Lung (tissue), 16 donors: ENCODE measurements around the gene MIA. TPM values are rescaled to one million over a fixed set of nuclear protein-coding genes. Genes with fewer than 3 reads are reported as not detected.
"Not testable (repeated sequence)": the region's sequence is repeated elsewhere in the genome, so short reads cannot be mapped to it uniquely, and the experiment has no call there.

Experiments
- ATAC-seq: fragments of 200-7000 bp; cut with Tn5 transposase; one replicate; pipeline ENCODE4 v1.9.1; 2020; ENCODE audit warnings: moderate number of reproducible peaks; ENCODE audit not compliant: insufficient read depth, low FRiP score
- DNase-seq, 3 donors: peaks; one replicate each; pipeline ENCODE4 v3.0.0-alpha.2; 2013 to 2017
- H3K27ac ChIP-seq, 2 donors: one replicate each; pipeline ENCODE4 v1.5.1; 2013; ENCODE audit warnings: mild to moderate bottlenecking in 2 of 2, moderate library complexity in 2 of 2, control low read depth in 1 of 2, inconsistent platforms in 1 of 2, low read depth in 1 of 2, low read length in 1 of 2
- H3K27me3 ChIP-seq, 3 donors: one replicate each; pipeline ENCODE4 v1.5.1; 2013; ENCODE audit warnings: low read length in 2 of 3; ENCODE audit not compliant: control insufficient read depth in 3 of 3, insufficient read depth in 3 of 3
- H3K36me3 ChIP-seq, 4 donors: one replicate each; pipeline ENCODE4 v1.5.1; 2013; ENCODE audit warnings: low read length in 4 of 4, mild to moderate bottlenecking in 1 of 4, moderate library complexity in 1 of 4; ENCODE audit not compliant: control insufficient read depth in 4 of 4, insufficient read depth in 4 of 4
- H3K4me1 ChIP-seq, 5 donors: one replicate each; pipeline ENCODE4 v1.5.1; 2013; ENCODE audit warnings: low read length in 5 of 5, mild to moderate bottlenecking in 2 of 5, moderate library complexity in 1 of 5; ENCODE audit not compliant: control insufficient read depth in 5 of 5, insufficient read depth in 5 of 5
- H3K4me3 ChIP-seq: one replicate; pipeline ENCODE4 v1.5.1; 2013; ENCODE audit warnings: mild to moderate bottlenecking, control low read depth, moderate library complexity
- H3K9ac ChIP-seq, 2 donors: one replicate each; pipeline ENCODE4 v1.5.1; 2013; ENCODE audit warnings: low read length in 2 of 2, control low read depth in 1 of 2; ENCODE audit not compliant: insufficient read depth in 1 of 2
- H3K9me3 ChIP-seq, 4 donors: one replicate each; pipeline ENCODE4 v1.5.1; 2013; ENCODE audit warnings: low read length in 3 of 4, mild to moderate bottlenecking in 1 of 4, moderate library complexity in 1 of 4; ENCODE audit not compliant: control insufficient read depth in 4 of 4, insufficient read depth in 3 of 4
- WGBS, 2 donors: extraction: QIAGEN DNeasy Blood & Tissue Kit; methylation state at CpG; one replicate each; pipeline ENCODE4 v1.1.7; 2013; 5-methylcytosine and 5-hydroxymethylcytosine counted together
- long read RNA-seq, 5 donors: transcript quantifications; one replicate each; lab custom pipeline, GENCODE V29; 2026
- polyA plus RNA-seq, 2 donors: library from polyadenylated mRNA; stranded (reverse); fragments of 200-250 nt; gene quantifications; one replicate each; pipeline ENCODE4 v1.2.1, GENCODE V29; 2013
- total RNA-seq, 2 donors: library from RNA; depleted of rRNA in 1 of 2; stranded (reverse); fragments of >200 nt in 1 of 2; gene quantifications; one replicate each; pipeline ENCODE4 v1.2.1, GENCODE V29; 2014 to 2021
- TF ChIP-seq, protein P1 (sequence below): IDR thresholded peaks from 2 replicates; pipeline ENCODE4 v1.5.1; 2012; ENCODE audit warnings: mild to moderate bottlenecking; ENCODE audit errors: control extremely low read depth, extremely low read depth
- donor health status: control.
- donor health status: control.
- donor health status: Bipolar disorder and iron deficiency.
- donor health status: healthy.
- donor health status: DM: yes; HTN: yes; CAD: no.

MIA gene
- total RNA-seq (1 to 10 TPM in 1 of 2 donors, not detected in 1; 3.2 TPM), polyA plus RNA-seq (1 to 10 TPM in 1 of 2 donors, under 1 TPM in 1; 0.75 to 4.6 TPM)
- long read RNA-seq, donor 1: 0 reads
- long read RNA-seq, donor 2: 0 reads
- long read RNA-seq, donor 3, partial matches to known transcripts: 0 of 1 reads
- long read RNA-seq, donor 3, other reads (novel, unspliced or antisense): 0 of 1 reads
- long read RNA-seq, donor 4: 0 reads
- long read RNA-seq, donor 5, partial matches to known transcripts: 0 of 1 reads
- long read RNA-seq, donor 5, other reads (novel, unspliced or antisense): 0 of 1 reads

DNA sequence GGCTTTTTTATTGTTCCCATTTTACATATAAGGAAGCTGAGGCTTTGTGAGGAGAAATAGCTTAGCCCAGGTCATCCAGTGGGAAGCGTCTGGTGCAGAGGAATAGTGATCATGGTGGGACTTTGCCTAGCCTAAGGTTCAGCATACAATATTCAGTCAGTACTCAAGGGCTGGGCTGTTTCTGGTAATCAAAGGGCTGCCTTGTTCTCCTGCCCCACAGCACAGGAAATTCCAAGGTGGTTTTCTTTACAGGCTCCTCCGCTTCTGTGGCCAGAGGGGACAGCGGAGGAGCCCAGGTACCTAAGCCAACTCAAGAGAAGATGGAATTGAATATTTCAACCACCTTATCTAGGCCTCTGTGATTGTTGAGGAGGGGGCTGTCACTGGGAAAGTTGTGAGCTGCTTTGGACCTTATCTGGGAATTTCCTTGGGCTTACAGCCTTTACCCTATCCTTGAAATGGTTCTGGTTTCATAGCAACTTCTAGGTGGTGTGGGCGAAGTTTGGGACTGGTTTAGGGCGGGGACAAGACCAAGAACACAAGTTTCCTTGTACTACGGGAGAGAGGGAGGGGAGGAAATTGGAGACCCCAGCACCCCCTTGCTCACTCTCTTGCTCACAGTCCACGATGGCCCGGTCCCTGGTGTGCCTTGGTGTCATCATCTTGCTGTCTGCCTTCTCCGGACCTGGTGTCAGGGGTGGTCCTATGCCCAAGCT, at the start of gene MIA:
Gene MIA (plus strand): TSS at position 606 of the 716 bp plus-strand sequence. CDS start 22 bp downstream, at position 628.
- DNase-seq: peak in 1 of 3 donors; percentile 35
- Histone ChIP-seq H3K27me3 (no peaks in the 10 kb centered on the region), H3K9me3 (no peaks in the 10 kb centered on the region), H3K4me3 (no peak within 1 kb of the TSS), H3K27ac (no peak within 1 kb of the TSS), H3K36me3 (peaks cover 0 to 1% (median 0%) of the 10 kb centered on the region in 4 donors), H3K4me1 (peaks cover 0 to 14% (median 9%) of the 10 kb centered on the region in 5 donors), H3K9ac (no peak within 1 kb of the TSS)
- 83 to 88% methylated on average over 9 of the region's 9 CpGs for WGBS, 2 donors
- TF ChIP-seq, protein P1, sequence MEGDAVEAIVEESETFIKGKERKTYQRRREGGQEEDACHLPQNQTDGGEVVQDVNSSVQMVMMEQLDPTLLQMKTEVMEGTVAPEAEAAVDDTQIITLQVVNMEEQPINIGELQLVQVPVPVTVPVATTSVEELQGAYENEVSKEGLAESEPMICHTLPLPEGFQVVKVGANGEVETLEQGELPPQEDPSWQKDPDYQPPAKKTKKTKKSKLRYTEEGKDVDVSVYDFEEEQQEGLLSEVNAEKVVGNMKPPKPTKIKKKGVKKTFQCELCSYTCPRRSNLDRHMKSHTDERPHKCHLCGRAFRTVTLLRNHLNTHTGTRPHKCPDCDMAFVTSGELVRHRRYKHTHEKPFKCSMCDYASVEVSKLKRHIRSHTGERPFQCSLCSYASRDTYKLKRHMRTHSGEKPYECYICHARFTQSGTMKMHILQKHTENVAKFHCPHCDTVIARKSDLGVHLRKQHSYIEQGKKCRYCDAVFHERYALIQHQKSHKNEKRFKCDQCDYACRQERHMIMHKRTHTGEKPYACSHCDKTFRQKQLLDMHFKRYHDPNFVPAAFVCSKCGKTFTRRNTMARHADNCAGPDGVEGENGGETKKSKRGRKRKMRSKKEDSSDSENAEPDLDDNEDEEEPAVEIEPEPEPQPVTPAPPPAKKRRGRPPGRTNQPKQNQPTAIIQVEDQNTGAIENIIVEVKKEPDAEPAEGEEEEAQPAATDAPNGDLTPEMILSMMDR: no peak
- ATAC-seq: no peak

DNA sequence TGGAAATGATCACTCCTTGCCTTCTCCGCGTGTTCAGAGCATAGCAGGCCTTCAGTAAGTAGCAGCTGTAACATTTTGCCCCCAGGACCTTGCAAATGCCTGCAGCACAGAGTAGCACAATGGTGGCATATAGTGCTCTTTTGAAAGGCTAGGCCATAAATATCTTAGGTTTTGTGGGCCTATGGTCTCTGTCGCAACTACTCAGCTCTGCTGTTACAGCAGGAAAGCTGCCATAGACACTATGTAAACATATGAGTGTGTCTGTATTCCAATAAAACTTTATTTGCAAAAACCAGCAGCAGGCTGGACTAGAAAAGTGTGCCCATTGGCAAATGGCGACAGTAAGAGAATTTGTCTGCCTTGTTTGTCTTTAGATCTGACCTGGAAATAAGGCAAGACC, 49.0 kb upstream of the MIA start:
- TF ChIP-seq, protein P1: no peak
- H3K27ac ChIP-seq: no peak overlapping the region
- H3K36me3 ChIP-seq: peaks cover 28 to 49% (median 42%) of the 10 kb centered on the region in 4 donors
- ATAC-seq: no peak
- H3K9me3 ChIP-seq: peaks cover 0 to 6% (median 0%) of the 10 kb centered on the region in 4 donors
- H3K27me3 ChIP-seq: no peaks in the 10 kb centered on the region
- no peak overlapping the region for H3K4me3 ChIP-seq
- WGBS, 2 donors: 97 to 99% methylated on average over 4 of the region's 4 CpGs
- DNase-seq: no peak
- peaks cover 0 to 10% (median 0%) of the 10 kb centered on the region in 5 donors for H3K4me1 ChIP-seq
- H3K9ac ChIP-seq: no peak overlapping the region

DNA sequence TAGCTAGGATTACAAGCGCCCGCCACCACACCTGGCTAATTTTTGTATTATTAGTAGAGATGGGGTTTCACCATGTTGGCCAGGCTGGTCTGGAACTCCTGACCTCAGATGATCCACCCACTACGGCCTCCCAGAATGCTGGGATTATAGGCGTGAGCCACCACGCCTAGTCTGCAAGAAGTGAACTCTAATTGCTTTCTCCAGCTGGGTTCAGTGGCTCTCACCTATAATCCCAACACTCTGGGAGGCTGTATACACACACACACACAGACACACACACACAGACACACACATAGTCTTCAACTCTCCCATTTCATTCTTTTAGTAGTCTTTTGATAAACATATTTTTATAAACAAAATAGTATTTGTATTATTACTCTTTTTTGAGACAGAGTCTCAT, 45.3 kb upstream of the MIA start:
- not testable (repeated sequence) for H3K4me3 ChIP-seq, H3K4me1 ChIP-seq, H3K9me3 ChIP-seq, H3K9ac ChIP-seq, ATAC-seq, H3K27ac ChIP-seq, H3K27me3 ChIP-seq, DNase-seq
- WGBS, 2 donors: 95 to 96% methylated on average over 5 of the region's 5 CpGs
- peaks cover 39 to 72% (median 59%) of the 10 kb centered on the region in 4 donors for H3K36me3 ChIP-seq

DNA sequence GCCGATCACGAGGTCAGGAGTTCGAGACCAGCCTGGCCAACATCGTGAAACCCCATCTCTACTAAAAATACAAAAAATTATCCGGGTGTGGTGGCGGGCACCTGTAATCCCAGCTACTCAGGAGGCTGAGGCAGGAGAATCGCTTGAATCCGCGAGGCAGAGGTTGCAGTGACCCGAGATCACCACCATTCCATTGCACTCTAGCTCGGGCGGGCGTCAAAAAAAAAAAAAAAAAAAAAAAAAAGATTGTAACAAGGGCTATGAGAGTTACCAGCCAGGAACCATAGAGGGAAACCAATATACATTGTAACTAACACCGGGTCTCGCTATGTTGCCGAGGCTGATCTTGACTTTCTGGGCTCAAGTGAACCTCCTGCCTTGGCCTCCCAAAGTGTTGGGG, 43.0 kb upstream of the MIA start:
- peaks cover 42 to 70% (median 62%) of the 10 kb centered on the region in 4 donors for H3K36me3 ChIP-seq
- H3K4me1 ChIP-seq, H3K27me3 ChIP-seq, DNase-seq, H3K9ac ChIP-seq, H3K4me3 ChIP-seq, H3K27ac ChIP-seq, H3K9me3 ChIP-seq, ATAC-seq: not testable (repeated sequence)
- WGBS, 2 donors: 97% methylated on average over 16 of the region's 16 CpGs
